NCI-H2196 treated with DMSO at 0.1 percent for 48 hours (cell line): ENCODE data around the gene CLASRP.
"Not testable (repeated sequence)": the region's sequence is repeated elsewhere in the genome, so short reads cannot be mapped to it uniquely, and the experiment has no call there.

Experiments used
- DNase-seq: peaks from one replicate; lab custom pipeline; 2025; ENCODE audit not compliant: unreplicated experiment; lab: John Stamatoyannopoulos, UW

The CLASRP gene

GRCh38 chr19:45038931-45039893, at the start of gene CLASRP:
CLASRP (plus strand) TSS chr19:45039045; CDS start chr19:45040213, 1,168 bp downstream.
- DNase-seq = peak; percentile 85

- DNase-seq = no peak
These were observed 48.4 kb upstream of the CLASRP start for GRCh38 chr19:44990459-44990858.

GRCh38 chr19:44990966-44991365, 47.9 kb upstream of the CLASRP start:
- DNase-seq = no peak

GRCh38 chr19:44992336-44993163, 46.3 kb upstream of the CLASRP start:
- no peak for DNase-seq

GRCh38 chr19:44993526-44993925, 45.3 kb upstream of the CLASRP start:
- no peak for DNase-seq

GRCh38 chr19:44993926-44994537, 44.8 kb upstream of the CLASRP start:
- no peak for DNase-seq

- no peak for DNase-seq
These were observed 40.8 kb upstream of the CLASRP start for GRCh38 chr19:44998025-44998424.

- DNase-seq = not testable (repeated sequence)
These were observed 39.5 kb upstream of the CLASRP start for GRCh38 chr19:44999131-44999925.

- not testable (repeated sequence) for DNase-seq
These were observed 38.2 kb upstream of the CLASRP start for GRCh38 chr19:45000665-45001064.

- DNase-seq = peak; percentile 79
These were observed 37.6 kb upstream of the CLASRP start, which contains the start of gene RELB for GRCh38 chr19:45001087-45001739. RELB (plus strand) TSS chr19:45001464; CDS start chr19:45001580, 116 bp downstream.

- no peak for DNase-seq
These were observed 35.4 kb upstream of the CLASRP start for GRCh38 chr19:45003485-45003884.

GRCh38 chr19:45005787-45006186, 33.1 kb upstream of the CLASRP start:
- no peak for DNase-seq

- DNase-seq = no peak
These were observed 30.3 kb upstream of the CLASRP start for GRCh38 chr19:45008552-45008951.

- DNase-seq = no peak
These were observed 29.1 kb upstream of the CLASRP start for GRCh38 chr19:45009625-45010255.

GRCh38 chr19:45010306-45010705, 28.5 kb upstream of the CLASRP start:
- no peak for DNase-seq

- DNase-seq = no peak
These were observed 26.9 kb upstream of the CLASRP start for GRCh38 chr19:45011959-45012358.

- DNase-seq = no peak
These were observed 22.2 kb upstream of the CLASRP start for GRCh38 chr19:45016388-45017314.

GRCh38 chr19:45019187-45019586, 19.7 kb upstream of the CLASRP start:
- DNase-seq = no peak
